GM23248 (cell line): ENCODE results near the gene EIF5B.

Experiments used
- EZH2 ChIP-seq: fragments of 200-600 bp; sonication (generic); IDR thresholded peaks from 2 replicates; pipeline ENCODE4 v1.6.1; 2018; ENCODE audit warnings: antibody characterized with exemption, mild to moderate bottlenecking; ENCODE audit not compliant: insufficient read depth, poor library complexity, severe bottlenecking
- EZH2phosphoT487 ChIP-seq: fragments of 200-600 bp; sonication (generic); IDR thresholded peaks from 2 replicates; pipeline ENCODE4 v1.6.1; 2018; ENCODE audit warnings: antibody characterized with exemption, moderate library complexity, mild to moderate bottlenecking, low read depth; ENCODE audit not compliant: insufficient read depth

GRCh38 chr2:99444222-99444621, 107.0 kb downstream of the EIF5B start:
- TF ChIP-seq EZH2phosphoT487: no peak
- TF ChIP-seq EZH2: no peak
